K562 (cell line): Measurements from ENCODE around the gene CST4. TPM values are rescaled to one million over a fixed set of nuclear protein-coding genes. Genes with fewer than 3 reads are reported as not detected.

Experiments used
- ATAC-seq: fragments of 200-7000 bp; cut with Tn5 transposase; 3 replicates; pipeline ENCODE4 v1.9.1; 2020; ENCODE audit warnings: moderate library complexity
- BruUV-seq: library from RNA; stranded (reverse); fragments of 400-500 nt; replicated peaks from 2 replicates; lab custom pipeline; 2021; lab: Mats Ljungman, UMichigan
- CTCF ChIA-PET: fragments of 300-600 bp; formaldehyde crosslinking; extraction: SDS; loops from one replicate; lab custom pipeline; 2021; ENCODE audit warnings: low intra/inter-chr PET ratio; lab: Yijun Ruan, JAX
- POLR2A ChIA-PET: fragments of 300-600, 350-650 bp; sonication (Branson Sonifier 250); formaldehyde crosslinking; extraction: SDS; loops from one replicate; lab custom pipeline; 2021; ENCODE audit warnings: antibody characterized with exemption, inconsistent platforms; lab: Yijun Ruan, JAX
- DNase-seq, 4 experiments: peaks; one replicate each; pipeline versions ENCODE4 v3.0.0 to v3.0.0-alpha.2; 2011 to 2018; ENCODE audit warnings: low spot score in 3 of 4, mixed read lengths in 3 of 4; ENCODE audit errors: extremely low read depth in 1 of 4
- FAIRE-seq: peaks from 2 replicates; lab custom pipeline; 2011; peaks lifted over from hg19 to GRCh38; lab: Jason Lieb, UNC
- H2AFZ ChIP-seq: 2 replicates; pipeline ENCODE4 v1.6.0; 2011; ENCODE audit warnings: low read depth, low read length, control low read depth, inconsistent platforms
- H3K27ac ChIP-seq: fragments of 200-600 bp; 3 replicates; pipeline ENCODE4 v1.8.0; 2011; ENCODE audit warnings: low read depth, mild to moderate bottlenecking, control low read depth, inconsistent platforms, low read length, moderate library complexity, mixed read lengths; ENCODE audit errors: extremely low read depth
- H3K27me3 ChIP-seq, 2 experiments: fragments of 300-600 bp in 1 of 2; 2 replicates in 1 of 2; 3 replicates in 1 of 2; pipeline versions ENCODE4 v1.6.0 to v1.8.0; 2011; ENCODE audit warnings: inconsistent platforms in 2 of 2, low read length in 2 of 2, mild to moderate bottlenecking in 1 of 2, mixed read lengths in 1 of 2, moderate library complexity in 1 of 2; ENCODE audit not compliant: control insufficient read depth in 2 of 2, insufficient read depth in 2 of 2
- H3K36me3 ChIP-seq: fragments of 300-600 bp; 3 replicates; pipeline ENCODE4 v1.8.0; 2011; ENCODE audit warnings: mild to moderate bottlenecking, low read length, inconsistent platforms; ENCODE audit not compliant: control insufficient read depth, insufficient read depth
- H3K4me1 ChIP-seq, 2 experiments: fragments of 200-600 bp in 1 of 2; replicated peaks in 1 of 2; 2 replicates in 1 of 2; 3 replicates in 1 of 2; pipeline versions ENCODE4 v1.5.1 to v1.8.0; 2011; ENCODE audit warnings: inconsistent platforms in 2 of 2, low read length in 2 of 2, mild to moderate bottlenecking in 1 of 2, mixed read lengths in 1 of 2, moderate library complexity in 1 of 2; ENCODE audit not compliant: control insufficient read depth in 2 of 2, insufficient read depth in 2 of 2
- H3K4me2 ChIP-seq: 2 replicates; pipeline ENCODE4 v1.6.1; 2011; ENCODE audit warnings: low read length, control low read depth, inconsistent platforms, mixed read lengths; ENCODE audit not compliant: insufficient read depth
- H3K4me3 ChIP-seq: fragments of 200-600 bp; sonication (generic), shearing (Covaris generic); 2 replicates; pipeline ENCODE4 v1.5.1; 2016; ENCODE audit warnings: control low read depth, inconsistent platforms
- H3K79me2 ChIP-seq: fragments of 200-600 bp; 3 replicates; pipeline ENCODE4 v1.8.0; 2011; ENCODE audit warnings: low read length, inconsistent platforms; ENCODE audit not compliant: control insufficient read depth, insufficient read depth
- H3K9ac ChIP-seq, 2 experiments: 2 replicates each; pipeline versions ENCODE4 v1.6.0 to v1.6.1; 2011; ENCODE audit warnings: low read depth in 2 of 2, low read length in 2 of 2, control low read depth in 1 of 2, inconsistent platforms in 1 of 2, mild to moderate bottlenecking in 1 of 2, mixed read lengths in 1 of 2; ENCODE audit not compliant: insufficient read depth in 1 of 2
- H3K9me1 ChIP-seq: one replicate; pipeline ENCODE4 v1.6.0; 2011; ENCODE audit warnings: inconsistent platforms, mild to moderate bottlenecking, low read length, moderate library complexity; ENCODE audit not compliant: control insufficient read depth, insufficient read depth
- H3K9me3 ChIP-seq: replicated peaks from 2 replicates; pipeline ENCODE4 v1.5.1; 2011; ENCODE audit warnings: low read depth, low read length, inconsistent platforms; ENCODE audit not compliant: control insufficient read depth, insufficient read depth
- H4K20me1 ChIP-seq: replicated peaks from 2 replicates; pipeline ENCODE4 v1.6.1; 2011; ENCODE audit warnings: low read length, inconsistent platforms, mixed read lengths; ENCODE audit not compliant: control insufficient read depth, insufficient read depth
- CBX5 ChIP-seq: IDR thresholded peaks from 2 replicates; pipeline ENCODE4 v1.6.1; 2014; ENCODE audit warnings: low read depth, borderline replicate concordance
- COPS2 ChIP-seq: fragments of 450-650 bp; conservative IDR thresholded peaks from 2 replicates; pipeline ENCODE4 v1.6.1; 2016; ENCODE audit warnings: mild to moderate bottlenecking, moderate library complexity
- CTCFL ChIP-seq: IDR thresholded peaks from 2 replicates; pipeline ENCODE4 v1.6.1; 2011; ENCODE audit warnings: borderline replicate concordance, low read depth, mild to moderate bottlenecking, moderate library complexity, low read length; ENCODE audit not compliant: insufficient read depth, poor library complexity, severe bottlenecking
- MCM3 ChIP-seq: fragments of 450-650 bp; IDR thresholded peaks from 2 replicates; pipeline ENCODE4 v1.6.1; 2016
- MYBL2 ChIP-seq, 2 experiments: fragments of 450-650 bp in 1 of 2; sonication (generic) in 1 of 2; formaldehyde crosslinking in 1 of 2; IDR thresholded peaks; 2 replicates each; pipeline versions ENCODE4 v1.6.1 to v1.8.1; 2017 to 2022; ENCODE audit warnings: borderline replicate concordance in 1 of 2, inconsistent platforms in 1 of 2, low read depth in 1 of 2, mild to moderate bottlenecking in 1 of 2, missing genetic modification reagents in 1 of 2, moderate library complexity in 1 of 2
- NFXL1 ChIP-seq: fragments of 450-650 bp; formaldehyde crosslinking; IDR thresholded peaks from 2 replicates; pipeline ENCODE4 v1.4.0; 2021; ENCODE audit warnings: mild to moderate bottlenecking
- PHTF2 ChIP-seq: fragments of 250-450 bp; sonication (Bioruptor Pico); IDR thresholded peaks from 2 replicates; pipeline ENCODE4 v1.5.0; 2021; ENCODE audit warnings: mild to moderate bottlenecking
- RFX7 ChIP-seq: fragments of 250-450 bp; sonication (Bioruptor Pico); IDR thresholded peaks from 2 replicates; pipeline ENCODE4 v1.5.1; 2021; ENCODE audit warnings: mild to moderate bottlenecking
- SMAD4 ChIP-seq: fragments of 250-450 bp; sonication (Bioruptor Pico); conservative IDR thresholded peaks from 2 replicates; pipeline ENCODE4 v1.8.0; 2021; ENCODE audit warnings: inconsistent platforms, mild to moderate bottlenecking, moderate library complexity
- VEZF1 ChIP-seq: fragments of 200-800 bp; sonication (Bioruptor generic); IDR thresholded peaks from 2 replicates; pipeline ENCODE4 v1.6.1; 2017; ENCODE audit warnings: missing genetic modification characterization, missing compliant biosample characterization
- ZNF282 ChIP-seq: sonication (generic); formaldehyde crosslinking; IDR thresholded peaks from 2 replicates; pipeline ENCODE4 v1.8.1; 2023; ENCODE audit warnings: missing genetic modification reagents
- ZNF589 ChIP-seq: fragments of 200-800 bp; sonication (Bioruptor generic); IDR thresholded peaks from 2 replicates; pipeline ENCODE4 v1.6.1; 2016; ENCODE audit warnings: low read depth, missing genetic modification characterization, missing compliant biosample characterization
- WGBS: fragments of 100-300 bp; shearing (Covaris generic); methylation state at CpG from one replicate; pipeline ENCODE4 v1.1.6; 2016; ENCODE audit warnings: low coverage, mixed read lengths; ENCODE audit not compliant: insufficient coverage; ENCODE audit errors: missing lambda C conversion rate; 5-methylcytosine and 5-hydroxymethylcytosine counted together
- in situ Hi-C: fragments of 300-500 bp; cut with MboI; formaldehyde crosslinking; loops from 4 replicates; pipeline ENCODE4 v1.15.0; 2018; ENCODE audit warnings: inconsistent platforms, mixed read lengths
- intact Hi-C: fragments of 100-400 bp; cut with micrococcal nuclease; formaldehyde crosslinking; loops from 2 replicates; pipeline ENCODE4 v1.14.2; 2022
- polyA plus RNA-seq, 8 experiments: library from polyadenylated mRNA; depleted of rRNA in 4 of 8; stranded (reverse) in 5 of 8; unstranded in 3 of 8; fragments of >200 nt; fragmentation: Nextera tagmentation in 2 of 8; fragmentation: Illumina TruSeq in 1 of 8; extraction: Ambion mirVana in 2 of 8; extraction: Trizol in 1 of 8; gene quantifications; 2 replicates each; pipeline versions ENCODE4 v1.2.1 to v1.2.3, GENCODE V29; 2011 to 2014; ENCODE audit warnings: inconsistent platforms in 1 of 8, missing spikeins in 1 of 8
- total RNA-seq, 7 experiments: library from RNA; depleted of rRNA in 6 of 7; stranded (reverse); fragments of >200 nt in 6 of 7; fragmentation: Illumina TruSeq in 2 of 7; extraction: Trizol in 2 of 7; gene quantifications; 2 replicates each; pipeline versions ENCODE4 v1.2.1 to v1.2.3, GENCODE V29; 2011 to 2021; ENCODE audit warnings: low replicate concordance in 1 of 7

The CST4 gene
- total and polyA plus RNA-seq, 9 of the 15 experiments (the other 6 are each of a cell fraction or from before 2014, with no cell fraction given) = not detected

GRCh38 chr20:23652926-23653325 lies 35.9 kb downstream of the CST4 start:
- no TSS peak for BruUV-seq
- Histone ChIP-seq H2AFZ (no peak overlapping the region), H3K4me1 (peaks cover 0 to 6% of the 10 kb centered on the region in 2 experiments; a peak in 2 of 5 replicates), H3K27me3 (no peaks in the 10 kb centered on the region), H4K20me1 (no peaks in the 10 kb centered on the region), H3K79me2 (no peaks in the 10 kb centered on the region), H3K9me3 (no peaks in the 10 kb centered on the region), H3K9me1 (no peaks in the 10 kb centered on the region), H3K4me2 (no peak overlapping the region), H3K27ac (no peak overlapping the region), H3K4me3 (no peak overlapping the region), H3K9ac (no peak overlapping the region), H3K36me3 (no peaks in the 10 kb centered on the region)
- in situ Hi-C loops (no loop called here), intact Hi-C loops (no loop called here)
- WGBS = 6% methylated on average over 2 of the region's 2 CpGs
- ATAC-seq = no peak
- FAIRE-seq = no peak
- no peak for TF ChIP-seq ZNF589 (CRISPR knock-in tag)
- no peak for TF ChIP-seq MCM3
- TF ChIP-seq COPS2 = no peak
- no peak for TF ChIP-seq PHTF2 (CRISPR knock-in tag)
- no peak for TF ChIP-seq CTCFL
- no peak for TF ChIP-seq VEZF1 (CRISPR knock-in tag)
- no peak for TF ChIP-seq SMAD4 (CRISPR knock-in tag)
- TF ChIP-seq RFX7 (CRISPR knock-in tag) = no peak
- no peak for TF ChIP-seq ZNF282
- TF ChIP-seq CBX5 = no peak
- no peak for TF ChIP-seq MYBL2 (IDR thresholded peaks at IDR 0.05; ENCODE audit: low read depth)
- TF ChIP-seq MYBL2 (CRISPR knock-in tag; IDR thresholded peaks at IDR 0.05; ENCODE audit: borderline replicate concordance) = no peak
- TF ChIP-seq NFXL1 (CRISPR knock-in tag) = no peak
- DNase-seq = no peak
- ChIA-PET CTCF (no interaction called here), POLR2A (no interaction called here)
